ENCODE data around the gene FBXL16.

DNA sequence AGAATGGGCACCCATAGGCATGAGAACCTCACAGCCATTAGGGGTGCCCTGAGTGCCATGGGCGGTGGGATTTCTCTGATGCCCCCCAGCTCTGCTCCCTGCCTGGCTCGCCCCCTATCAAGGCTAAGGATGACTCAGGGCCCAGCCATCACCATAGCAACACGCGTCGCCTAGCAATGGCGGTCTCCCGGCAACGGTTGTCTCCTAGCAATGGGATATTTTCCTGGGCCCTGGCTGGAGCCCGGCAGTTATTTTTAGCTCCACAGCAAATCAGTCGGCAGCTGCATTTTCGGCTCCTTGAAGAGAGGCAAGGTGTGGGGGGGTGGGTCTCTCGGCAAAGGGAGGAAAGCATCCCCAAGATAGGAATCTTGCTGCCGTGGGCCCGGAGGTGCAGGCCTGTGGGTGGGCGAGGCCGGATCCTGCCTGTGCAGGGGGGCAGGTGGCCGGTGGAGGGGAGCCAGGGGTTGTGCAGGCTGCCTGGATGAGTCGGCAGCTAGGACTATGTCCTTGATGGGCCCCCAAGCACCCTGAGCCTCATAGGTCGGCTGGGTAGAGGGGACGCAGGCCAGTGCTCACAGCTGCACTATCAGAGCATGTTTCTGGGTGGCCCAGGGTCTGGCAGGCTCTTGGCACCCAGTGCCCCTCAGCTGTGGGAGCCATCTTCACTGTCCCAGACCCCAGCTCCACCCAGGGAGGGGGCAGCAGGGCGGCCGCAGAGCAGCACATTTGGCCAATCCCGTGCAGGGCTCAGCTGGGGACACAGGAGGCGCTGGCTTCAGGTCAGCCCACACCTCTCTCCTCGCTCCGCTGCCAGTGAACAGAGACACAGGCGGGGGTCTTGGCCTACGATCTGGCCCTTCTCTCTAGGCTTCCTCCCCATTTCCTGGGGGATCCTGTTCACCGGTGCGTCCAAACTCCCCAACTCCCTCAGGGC lies 4.2 kb upstream of the FBXL16 start:
- TF ChIP-seq, protein P1, sequence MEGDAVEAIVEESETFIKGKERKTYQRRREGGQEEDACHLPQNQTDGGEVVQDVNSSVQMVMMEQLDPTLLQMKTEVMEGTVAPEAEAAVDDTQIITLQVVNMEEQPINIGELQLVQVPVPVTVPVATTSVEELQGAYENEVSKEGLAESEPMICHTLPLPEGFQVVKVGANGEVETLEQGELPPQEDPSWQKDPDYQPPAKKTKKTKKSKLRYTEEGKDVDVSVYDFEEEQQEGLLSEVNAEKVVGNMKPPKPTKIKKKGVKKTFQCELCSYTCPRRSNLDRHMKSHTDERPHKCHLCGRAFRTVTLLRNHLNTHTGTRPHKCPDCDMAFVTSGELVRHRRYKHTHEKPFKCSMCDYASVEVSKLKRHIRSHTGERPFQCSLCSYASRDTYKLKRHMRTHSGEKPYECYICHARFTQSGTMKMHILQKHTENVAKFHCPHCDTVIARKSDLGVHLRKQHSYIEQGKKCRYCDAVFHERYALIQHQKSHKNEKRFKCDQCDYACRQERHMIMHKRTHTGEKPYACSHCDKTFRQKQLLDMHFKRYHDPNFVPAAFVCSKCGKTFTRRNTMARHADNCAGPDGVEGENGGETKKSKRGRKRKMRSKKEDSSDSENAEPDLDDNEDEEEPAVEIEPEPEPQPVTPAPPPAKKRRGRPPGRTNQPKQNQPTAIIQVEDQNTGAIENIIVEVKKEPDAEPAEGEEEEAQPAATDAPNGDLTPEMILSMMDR (IDR thresholded peaks at IDR 0.05; ENCODE audit: low read length), result no peak
- TF ChIP-seq EZH2phosphoT487 (IDR thresholded peaks at IDR 0.05; ENCODE audit: low read length) (no peak), EZH2 (optimal IDR thresholded peaks at IDR 0.05; ENCODE audit: low read depth, low read length) (no peak)
